GM12891 (cell line): ENCODE data around the gene ZNF738.

Experiments
- POLR2A ChIP-seq: IDR thresholded peaks from 2 replicates; pipeline ENCODE4 v1.6.1; 2011; ENCODE audit warnings: low read depth, low read length, control low read depth
- POLR2AphosphoS5 ChIP-seq: IDR thresholded peaks from 2 replicates; pipeline ENCODE4 v1.6.1; 2011; ENCODE audit warnings: low read depth, low read length, control low read depth
- SPI1 ChIP-seq: IDR thresholded peaks from 2 replicates; pipeline ENCODE4 v1.6.1; 2011; ENCODE audit warnings: low read depth, low read length, control low read depth
- TAF1 ChIP-seq: IDR thresholded peaks from 2 replicates; pipeline ENCODE4 v1.6.1; 2011; ENCODE audit warnings: low read depth, low read length, control low read depth

- TF ChIP-seq POLR2A: no peak
- TF ChIP-seq TAF1: no peak
- no peak for TF ChIP-seq POLR2AphosphoS5
- TF ChIP-seq SPI1: no peak
Measured at GRCh38 chr19:21323000-21323399, 35.8 kb upstream of the ZNF738 start.
